ENCODE data around the gene NCS1.

NCS1 gene

DNA sequence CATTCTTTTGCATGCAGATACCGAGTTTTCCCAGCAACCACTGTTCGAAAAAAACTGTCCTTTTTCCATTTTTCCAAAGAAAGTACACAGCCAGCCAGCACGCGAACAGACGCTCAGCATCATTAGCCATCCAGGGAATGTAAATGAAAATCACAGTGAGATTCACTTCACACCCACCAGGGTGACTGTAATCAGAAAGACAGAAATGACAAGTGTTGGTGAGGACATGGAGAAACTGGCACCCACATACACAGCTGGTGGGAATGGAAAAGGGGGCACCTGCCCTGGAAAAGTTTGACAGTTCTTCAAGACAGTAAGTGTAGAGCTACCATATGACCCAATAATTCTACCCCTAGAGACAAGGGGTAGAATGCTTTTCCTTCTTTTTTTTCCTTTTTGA is 25.0 kb upstream of the NCS1 start:
- DNase-seq, result no peak

GRCh38 chr9:130147910-130148309 is 24.3 kb upstream of the NCS1 start:
- DNase-seq, result no peak

DNA sequence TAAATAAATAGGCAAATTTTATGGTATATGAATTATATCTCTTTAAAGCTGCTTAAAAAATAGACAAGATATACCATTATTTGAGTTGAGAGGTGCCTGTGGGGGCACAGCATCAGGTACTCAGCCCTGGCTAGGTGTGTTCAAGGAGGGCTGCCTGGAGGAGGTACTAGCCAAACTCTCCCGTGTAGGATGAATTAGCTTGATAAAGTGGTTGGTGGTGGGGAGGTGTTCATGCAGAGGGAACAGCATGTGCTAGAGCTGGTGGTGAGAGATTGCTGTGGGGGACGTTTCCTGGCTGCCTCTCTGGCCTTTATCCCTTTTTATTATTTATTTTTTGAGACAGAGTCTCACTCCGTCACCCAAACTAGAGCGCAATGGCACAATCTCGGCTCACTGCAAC is 23.2 kb upstream of the NCS1 start:
- DNase-seq, result no peak

DNA sequence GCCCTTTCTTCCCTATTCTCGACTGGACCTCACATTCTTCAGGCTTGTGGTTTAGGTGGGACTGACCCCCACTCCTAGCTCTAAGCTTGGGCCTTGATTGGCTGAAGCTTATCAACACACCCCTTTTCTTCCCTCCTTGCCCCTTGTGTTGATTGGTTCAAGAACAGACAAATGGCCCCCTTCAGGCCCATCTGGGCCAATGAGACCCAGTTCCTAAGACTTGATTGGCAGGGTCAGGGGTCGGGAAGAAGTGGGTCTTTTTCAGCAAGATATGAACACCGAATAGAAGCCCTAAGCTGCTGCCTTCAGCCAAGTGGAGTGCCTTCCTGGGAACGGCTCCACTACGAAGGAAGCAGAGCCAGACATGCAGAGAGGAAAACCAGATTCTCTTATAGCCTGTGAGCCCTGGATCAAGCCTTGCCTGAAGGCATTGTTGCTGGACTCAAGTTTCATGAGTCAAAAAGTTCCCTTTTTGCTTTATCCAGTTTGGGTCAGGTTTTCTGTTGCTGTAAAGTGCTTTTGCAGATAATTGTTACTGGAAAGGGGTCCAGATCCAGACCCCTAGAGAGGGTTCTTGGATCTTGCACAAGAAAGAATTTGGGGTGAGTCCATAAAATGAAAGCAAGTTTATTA is 22.4 kb upstream of the NCS1 start:
- DNase-seq, result no peak

GRCh38 chr9:130150779-130151382 is 21.3 kb upstream of the NCS1 start:
- DNase-seq, result no peak

DNA sequence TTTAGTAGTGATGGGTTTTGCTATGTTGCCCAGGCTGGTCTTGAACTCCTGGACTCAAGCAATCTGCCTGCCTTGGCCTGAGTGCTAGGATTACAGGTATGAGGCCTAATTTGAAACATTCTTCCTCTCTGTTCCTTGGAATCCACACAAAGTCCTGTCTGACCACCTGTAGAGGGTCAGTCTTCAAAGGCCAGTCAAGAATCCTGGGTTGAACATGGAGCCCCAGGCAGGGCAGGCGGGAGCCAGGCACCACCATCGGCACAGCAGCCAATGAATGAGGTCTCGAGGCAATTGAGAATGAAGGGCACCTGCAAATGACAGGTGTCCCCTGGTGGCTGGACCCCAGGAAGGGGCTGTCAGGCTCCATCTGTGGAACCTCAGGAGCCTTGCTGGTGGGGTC is 17.4 kb upstream of the NCS1 start:
- no peak for DNase-seq

DNA sequence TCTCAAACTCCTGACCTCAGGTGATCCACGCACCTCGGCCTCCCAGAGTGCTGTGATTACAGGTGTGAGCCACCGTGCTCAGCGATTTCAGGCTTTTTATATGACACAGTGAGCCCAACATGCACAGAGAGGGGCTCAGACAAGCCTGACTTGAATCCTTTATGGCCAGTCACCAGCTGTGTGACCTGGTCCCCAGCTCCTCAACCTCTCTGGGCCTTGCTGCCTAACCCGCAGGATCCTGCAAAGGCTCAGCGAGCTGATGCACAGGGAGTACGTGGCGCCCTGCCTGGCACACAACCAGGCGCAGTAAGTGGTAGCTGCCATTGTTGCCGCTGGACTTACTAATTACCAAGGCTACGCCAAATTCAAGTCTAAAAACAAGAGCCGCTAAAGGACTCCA is 16.6 kb upstream of the NCS1 start:
- DNase-seq, result no peak

DNA sequence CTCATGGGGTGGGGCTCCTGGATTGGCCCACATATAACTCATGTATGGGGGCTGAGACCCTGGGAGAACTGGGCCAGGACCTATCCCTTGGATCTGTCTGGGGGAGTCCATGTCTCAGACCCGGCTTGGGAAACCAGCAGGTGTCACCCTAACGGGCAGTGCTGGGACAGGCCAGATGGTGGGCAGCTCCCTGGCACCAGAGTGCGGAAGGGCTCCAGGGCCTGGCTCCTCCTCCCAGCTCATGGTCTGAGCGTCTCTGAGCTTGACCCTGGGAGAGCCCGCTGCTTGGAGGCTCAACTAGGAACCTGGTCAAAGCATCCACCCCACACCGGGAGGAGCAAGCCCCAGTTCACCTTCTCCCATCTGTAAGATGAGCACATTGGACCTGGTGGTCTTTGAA is 15.5 kb upstream of the NCS1 start:
- peak in 10 of 56 donors; percentile 11 to 49 (median 33) for DNase-seq

GRCh38 chr9:130157079-130157478 is 15.1 kb upstream of the NCS1 start:
- no peak for DNase-seq

GRCh38 chr9:130158001-130158400 is 14.2 kb upstream of the NCS1 start:
- DNase-seq, result no peak

DNA sequence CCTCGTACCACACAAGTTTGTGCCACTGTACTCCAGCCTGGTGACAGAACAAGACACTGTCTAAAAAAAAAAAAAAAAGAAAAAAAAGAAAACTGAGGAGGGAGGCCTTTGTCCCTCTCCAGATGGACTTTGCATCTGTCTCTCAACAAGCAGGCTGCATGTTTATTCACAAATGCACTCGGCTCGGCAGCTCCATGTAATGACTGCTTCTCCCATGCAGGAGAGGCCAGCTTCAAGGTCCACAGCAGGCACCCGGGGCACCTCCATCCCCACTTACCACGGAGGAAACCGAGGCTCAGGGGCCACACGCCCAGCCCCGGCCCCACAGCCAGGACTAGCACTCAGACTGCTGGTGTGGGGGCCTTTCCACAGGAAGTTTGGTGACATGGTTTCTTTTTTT is 13.1 kb upstream of the NCS1 start:
- DNase-seq, result no peak

GRCh38 chr9:130159915-130160670 is 12.1 kb upstream of the NCS1 start:
- DNase-seq, result no peak

- DNase-seq, result no peak
Observed at GRCh38 chr9:130160862-130161470, 11.2 kb upstream of the NCS1 start.

GRCh38 chr9:130165579-130165978 is 6.6 kb upstream of the NCS1 start:
- DNase-seq, result no peak

DNA sequence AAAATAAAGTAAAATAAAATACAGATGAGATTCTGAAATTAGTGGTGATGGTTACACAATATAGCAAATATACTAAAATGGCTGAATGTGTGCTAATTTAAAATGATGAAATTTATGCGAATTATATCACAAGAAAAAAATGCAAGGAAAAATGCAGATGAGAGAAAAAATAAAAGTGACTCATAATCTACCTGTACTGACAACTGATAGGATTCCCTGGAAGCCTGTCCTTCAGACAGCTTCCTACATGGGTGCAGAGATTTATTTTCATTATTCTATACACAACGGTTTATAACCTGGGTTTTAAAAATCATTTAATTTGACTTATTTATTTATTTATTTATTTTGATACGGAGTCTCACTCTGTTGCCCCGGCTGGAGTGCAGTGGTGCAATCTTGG is 5.8 kb upstream of the NCS1 start:
- no peak for DNase-seq

- no peak for DNase-seq
Observed at GRCh38 chr9:130167927-130168326, 4.3 kb upstream of the NCS1 start.

- peak in 3 of 56 donors; percentile 56 to 74 (median 70) for DNase-seq
Observed at GRCh38 chr9:130171226-130172148, 717 bp upstream of the NCS1 start.

- peak in 21 of 56 donors; percentile 8 to 80 (median 43) for DNase-seq
Observed at GRCh38 chr9:130172858-130173665, 858 bp downstream of the NCS1 start.

- DNase-seq, result peak in 2 of 56 donors; percentile 11 to 25
Observed at GRCh38 chr9:130173666-130173983, 1.4 kb downstream of the NCS1 start.

DNA sequence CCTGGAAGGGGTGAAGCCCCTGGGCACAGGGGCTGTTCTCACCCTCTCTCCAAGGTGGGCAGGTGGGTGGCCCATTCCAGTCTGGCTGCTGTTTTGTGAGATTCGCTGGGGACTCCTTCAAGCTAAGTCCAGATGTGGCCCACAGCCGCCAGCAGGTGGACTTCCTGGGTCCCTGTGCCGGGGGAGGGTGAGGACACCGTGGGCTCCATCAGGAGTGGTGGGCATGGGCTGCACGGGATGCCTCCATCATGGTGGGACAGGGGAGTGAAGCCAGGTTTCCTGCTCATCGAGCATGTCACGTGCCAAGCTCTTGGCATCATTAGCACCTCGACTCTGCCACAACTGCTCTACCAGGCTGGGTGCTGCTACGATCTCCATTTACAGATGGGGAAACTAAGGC is 1.8 kb downstream of the NCS1 start:
- DNase-seq, result no peak

All from nucleus accumbens (tissue), 56 donors.